Mesothelial cell of epicardium (in vitro differentiated cells): Measurements from ENCODE around the gene LENG8. TPM values are rescaled to one million over a fixed set of nuclear protein-coding genes. Genes with fewer than 3 reads are reported as not detected.
"Not testable (repeated sequence)": the region's sequence is repeated elsewhere in the genome, so short reads cannot be mapped to it uniquely, and the experiment has no call there.

ENCODE experiments used
- DNase-seq, 2 experiments: peaks; one replicate each; pipeline ENCODE4 v3.0.0; 2021; ENCODE audit warnings: low spot score in 2 of 2; ENCODE audit not compliant: unreplicated experiment in 2 of 2
- H3K27ac Mint-ChIP-seq: 2 replicates; pipeline ENCODE4 v1.8.0; 2021; ENCODE audit warnings: mixed read lengths
- H3K27me3 Mint-ChIP-seq: 2 replicates; pipeline ENCODE4 v1.8.0; 2021; ENCODE audit warnings: low read depth, mixed read lengths
- H3K36me3 Mint-ChIP-seq: 2 replicates; pipeline ENCODE4 v1.8.0; 2021; ENCODE audit warnings: mixed read lengths
- H3K4me1 Mint-ChIP-seq: 2 replicates; pipeline ENCODE4 v1.8.0; 2021; ENCODE audit warnings: mixed read lengths
- H3K4me3 Mint-ChIP-seq: 2 replicates; pipeline ENCODE4 v1.8.0; 2021; ENCODE audit warnings: mild to moderate bottlenecking, moderate library complexity, mixed read lengths
- H3K9me3 Mint-ChIP-seq: 2 replicates; pipeline ENCODE4 v1.8.0; 2021; ENCODE audit warnings: mixed read lengths
- total RNA-seq: library from RNA; stranded (reverse); gene quantifications from 3 replicates; pipeline ENCODE4 v1.2.1, GENCODE V29; 2021
- TF ChIP-seq, protein P1 (sequence below): fragments of 200-600 bp; sonication (generic); IDR thresholded peaks from one replicate; pipeline ENCODE4 v1.5.0; 2021; ENCODE audit warnings: antibody characterized with exemption; ENCODE audit not compliant: unreplicated experiment

The LENG8 gene
- total RNA-seq, 1 donor from 2014 or later = 312 TPM

DNA sequence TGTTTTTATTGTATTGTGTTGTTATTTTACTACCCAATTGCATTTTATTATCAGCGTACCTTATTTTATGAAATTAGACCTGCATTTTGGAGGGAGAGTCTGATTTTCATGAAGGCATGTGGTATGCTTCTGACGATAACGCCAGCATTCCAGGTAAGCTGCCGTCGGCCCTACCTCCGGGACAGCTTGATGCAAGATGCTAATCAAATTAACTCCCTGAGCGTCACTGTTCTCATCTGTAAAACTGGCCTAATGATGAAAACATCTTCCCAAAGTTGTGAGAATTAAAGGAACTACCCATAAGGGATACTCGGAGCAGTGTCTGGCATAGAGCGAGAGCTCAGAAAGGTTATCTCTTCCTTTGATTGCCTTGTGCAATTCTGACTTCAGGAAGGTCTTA, 40.8 kb downstream of the LENG8 start:
- TF ChIP-seq, protein P1, sequence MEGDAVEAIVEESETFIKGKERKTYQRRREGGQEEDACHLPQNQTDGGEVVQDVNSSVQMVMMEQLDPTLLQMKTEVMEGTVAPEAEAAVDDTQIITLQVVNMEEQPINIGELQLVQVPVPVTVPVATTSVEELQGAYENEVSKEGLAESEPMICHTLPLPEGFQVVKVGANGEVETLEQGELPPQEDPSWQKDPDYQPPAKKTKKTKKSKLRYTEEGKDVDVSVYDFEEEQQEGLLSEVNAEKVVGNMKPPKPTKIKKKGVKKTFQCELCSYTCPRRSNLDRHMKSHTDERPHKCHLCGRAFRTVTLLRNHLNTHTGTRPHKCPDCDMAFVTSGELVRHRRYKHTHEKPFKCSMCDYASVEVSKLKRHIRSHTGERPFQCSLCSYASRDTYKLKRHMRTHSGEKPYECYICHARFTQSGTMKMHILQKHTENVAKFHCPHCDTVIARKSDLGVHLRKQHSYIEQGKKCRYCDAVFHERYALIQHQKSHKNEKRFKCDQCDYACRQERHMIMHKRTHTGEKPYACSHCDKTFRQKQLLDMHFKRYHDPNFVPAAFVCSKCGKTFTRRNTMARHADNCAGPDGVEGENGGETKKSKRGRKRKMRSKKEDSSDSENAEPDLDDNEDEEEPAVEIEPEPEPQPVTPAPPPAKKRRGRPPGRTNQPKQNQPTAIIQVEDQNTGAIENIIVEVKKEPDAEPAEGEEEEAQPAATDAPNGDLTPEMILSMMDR = no peak
- Mint-ChIP-seq H3K27ac (no peak overlapping the region), H3K9me3 (peaks cover 24% of the 10 kb centered on the region), H3K4me3 (no peak overlapping the region), H3K4me1 (no peaks in the 10 kb centered on the region), H3K27me3 (no peaks in the 10 kb centered on the region), H3K36me3 (peaks cover under 1% of the 10 kb centered on the region)
- no peak for DNase-seq

DNA sequence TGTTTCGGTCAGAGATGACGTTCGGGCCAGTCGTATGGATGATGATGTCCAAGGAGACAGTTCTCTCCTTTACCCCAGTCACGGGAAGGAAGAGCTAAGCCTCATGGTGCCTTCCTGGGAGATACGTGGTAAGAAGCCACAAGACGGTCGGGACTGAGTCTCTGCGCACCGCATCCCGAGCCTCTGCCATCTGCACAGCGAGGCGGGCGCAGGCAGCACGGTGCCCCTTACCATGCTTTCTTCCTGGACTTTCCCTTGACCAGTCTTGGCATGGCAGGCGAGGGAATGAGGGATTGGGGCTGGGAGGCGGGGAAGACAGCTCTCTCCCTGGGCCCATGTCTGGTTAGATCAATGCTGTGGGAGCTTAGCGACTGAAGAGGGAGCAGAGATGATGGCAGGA, 43.6 kb downstream of the LENG8 start:
- Mint-ChIP-seq H3K9me3 (peaks cover 32% of the 10 kb centered on the region), H3K4me3 (no peak overlapping the region), H3K36me3 (peaks cover 2% of the 10 kb centered on the region), H3K4me1 (no peaks in the 10 kb centered on the region), H3K27ac (no peak overlapping the region), H3K27me3 (no peaks in the 10 kb centered on the region)
- no peak for DNase-seq
- TF ChIP-seq, protein P1 = no peak

DNA sequence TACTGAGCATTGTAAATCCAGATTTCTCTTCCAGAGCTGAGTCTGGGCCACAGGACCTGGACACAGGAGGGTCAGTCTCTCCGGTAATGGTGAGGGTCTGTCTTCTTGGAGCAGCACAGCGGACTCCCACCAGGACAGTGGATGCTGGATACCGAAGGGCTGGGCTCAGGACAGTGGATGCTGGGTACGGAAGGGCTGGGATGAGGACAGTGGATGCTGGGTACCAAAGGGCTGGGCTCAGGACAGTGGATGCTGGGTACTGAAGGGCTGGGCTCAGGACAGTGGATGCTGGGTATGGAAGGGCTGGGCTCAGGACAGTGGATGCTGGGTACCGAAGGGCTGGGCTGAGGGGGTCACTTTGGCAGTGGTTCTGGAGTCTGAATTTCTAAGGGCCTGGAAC, 44.1 kb downstream of the LENG8 start:
- not testable (repeated sequence) for H3K4me3 Mint-ChIP-seq, H3K27ac Mint-ChIP-seq, DNase-seq, H3K4me1 Mint-ChIP-seq, H3K27me3 Mint-ChIP-seq, H3K36me3 Mint-ChIP-seq
- peaks cover 33% of the 10 kb centered on the region for H3K9me3 Mint-ChIP-seq

DNA sequence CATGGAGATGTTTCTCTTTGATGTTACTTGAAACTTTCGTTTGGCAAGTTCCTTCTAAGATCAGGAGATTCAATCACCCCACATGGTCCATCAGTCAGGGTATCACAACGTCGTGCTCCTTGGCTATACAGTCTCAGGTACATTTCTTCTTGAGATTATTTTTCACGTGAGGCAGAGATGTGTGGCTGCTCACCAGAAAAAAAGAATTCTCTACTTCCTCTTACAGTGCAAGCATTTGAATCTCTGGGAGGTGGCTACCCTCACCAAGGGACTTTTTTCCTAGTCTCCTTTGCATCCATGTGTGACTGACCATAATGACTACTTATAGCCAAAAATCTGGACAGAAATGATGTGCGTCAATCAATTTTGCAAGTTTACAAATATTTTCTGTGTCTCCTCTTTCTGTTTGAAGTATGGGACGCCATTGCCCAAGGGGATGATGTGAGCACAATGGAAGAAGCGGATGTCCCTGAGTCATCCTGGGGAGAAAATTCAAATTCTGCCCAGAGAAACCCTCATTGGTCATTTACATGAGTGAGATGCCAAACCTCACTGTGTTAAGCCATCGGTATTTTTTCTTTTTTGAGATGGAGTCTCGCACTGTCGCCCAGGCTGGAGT, 45.1 kb downstream of the LENG8 start:
- Mint-ChIP-seq H3K27ac (no peak overlapping the region), H3K4me1 (no peaks in the 10 kb centered on the region), H3K27me3 (no peaks in the 10 kb centered on the region), H3K9me3 (peaks cover 33% of the 10 kb centered on the region), H3K36me3 (peaks cover 2% of the 10 kb centered on the region), H3K4me3 (no peak overlapping the region)
- DNase-seq = no peak
- TF ChIP-seq, protein P1 = no peak

DNA sequence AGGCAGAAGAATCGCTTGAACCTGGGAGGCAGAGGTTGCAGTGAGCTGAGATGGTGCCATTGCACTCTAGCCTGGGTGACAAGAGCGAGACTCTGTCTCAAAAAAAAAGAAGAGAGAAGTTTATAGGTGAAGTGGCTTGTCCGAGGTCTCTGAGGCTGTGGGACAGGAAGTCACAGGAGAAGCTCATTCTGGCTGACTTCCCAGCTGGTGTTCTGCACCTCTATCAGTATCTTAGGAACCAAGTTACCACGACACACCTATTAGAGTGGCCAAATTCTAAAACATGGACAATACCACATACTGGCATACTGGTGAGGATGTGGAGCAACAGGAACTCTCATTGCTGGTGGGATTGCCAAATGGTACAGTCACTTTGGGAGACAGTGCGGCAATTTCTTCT, 46.3 kb downstream of the LENG8 start:
- H3K9me3 Mint-ChIP-seq = peaks cover 33% of the 10 kb centered on the region
- H3K36me3 Mint-ChIP-seq, H3K27ac Mint-ChIP-seq, H3K4me3 Mint-ChIP-seq, H3K27me3 Mint-ChIP-seq, H3K4me1 Mint-ChIP-seq, DNase-seq: not testable (repeated sequence)

DNA sequence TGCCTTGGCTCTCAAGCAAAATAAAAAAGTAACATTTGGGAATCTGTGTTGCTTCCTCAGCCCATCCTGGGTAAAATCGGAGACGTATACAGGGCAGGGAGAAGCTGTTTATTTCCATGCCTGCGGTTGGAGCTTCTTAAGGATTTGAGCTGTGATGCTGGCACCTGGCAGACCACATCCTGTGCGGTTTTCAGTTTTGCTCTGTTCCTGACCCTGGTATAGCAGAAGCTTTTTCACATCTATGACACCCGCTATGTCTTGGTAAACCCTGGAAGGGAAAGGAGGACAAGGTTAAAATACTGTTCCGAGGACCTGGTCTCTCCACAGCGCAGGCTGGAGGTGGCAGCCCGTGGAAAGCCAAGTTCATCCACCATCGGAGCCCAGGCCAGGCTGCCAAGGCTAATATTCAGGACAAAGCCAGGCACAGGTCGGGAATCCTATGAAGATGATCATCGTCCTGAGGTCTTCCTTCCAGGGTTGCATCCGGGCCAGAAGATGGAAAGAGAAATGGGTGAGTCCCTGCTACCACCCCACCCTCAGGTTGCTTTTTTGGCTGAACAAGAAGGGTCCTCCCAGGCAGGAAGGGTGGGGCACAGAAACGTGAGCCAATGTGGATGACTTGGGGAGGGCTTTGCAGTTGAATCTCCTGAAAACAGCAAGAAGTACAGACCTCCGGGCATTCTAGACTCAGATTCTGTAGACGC, 48.9 kb downstream of the LENG8 start:
- peaks cover 41% of the 10 kb centered on the region for H3K9me3 Mint-ChIP-seq
- H3K27me3 Mint-ChIP-seq, H3K4me1 Mint-ChIP-seq, H3K27ac Mint-ChIP-seq, H3K36me3 Mint-ChIP-seq, H3K4me3 Mint-ChIP-seq, DNase-seq: not testable (repeated sequence)

DNA sequence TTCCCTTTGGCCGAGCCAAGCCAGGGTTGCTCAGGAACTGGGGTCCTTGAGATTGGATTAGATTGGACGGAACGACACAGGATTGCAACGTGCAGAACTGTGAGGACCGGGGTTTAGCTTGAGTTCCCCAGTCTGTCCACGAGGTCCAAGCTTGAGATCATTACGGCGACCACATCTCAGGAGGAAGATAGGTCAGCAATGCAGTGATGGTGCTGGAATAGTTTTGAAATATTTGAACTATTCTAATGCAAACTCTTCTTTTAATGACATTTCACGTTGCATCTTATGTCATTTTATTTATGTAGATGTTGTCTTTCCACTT, 49.4 kb downstream of the LENG8 start:
- not testable (repeated sequence) for H3K4me1 Mint-ChIP-seq, H3K27ac Mint-ChIP-seq, DNase-seq, H3K27me3 Mint-ChIP-seq, H3K36me3 Mint-ChIP-seq, H3K4me3 Mint-ChIP-seq
- peaks cover 38% of the 10 kb centered on the region for H3K9me3 Mint-ChIP-seq
